Embryonic facial prominence (tissue), 1 donor: ENCODE results near the gene SIK2.
A peak's percentile ranks its signal among the peaks of the same experiment; 100 is the strongest.
"Not testable (repeated sequence)": the region's sequence is repeated elsewhere in the genome, so short reads cannot be mapped to it uniquely, and the experiment has no call there.

Experiments used
- DNase-seq: peaks from one replicate; pipeline ENCODE4 v3.0.0-alpha.2; 2016; ENCODE audit errors: extremely low spot score

SIK2 gene

GRCh38 chr11:111624608-111625007 lies 22.4 kb downstream of the SIK2 start:
- no peak for DNase-seq

- no peak for DNase-seq
Observed at GRCh38 chr11:111627591-111627990, 25.3 kb downstream of the SIK2 start.

- DNase-seq, result no peak
Observed at GRCh38 chr11:111629499-111629898, 27.2 kb downstream of the SIK2 start.

GRCh38 chr11:111631024-111631665 lies 28.9 kb downstream of the SIK2 start:
- DNase-seq, result no peak

GRCh38 chr11:111631666-111632039 lies 29.4 kb downstream of the SIK2 start:
- no peak for DNase-seq

GRCh38 chr11:111632516-111633220 lies 30.4 kb downstream of the SIK2 start:
- no peak for DNase-seq

- no peak for DNase-seq
Observed at GRCh38 chr11:111633248-111633647, 31.0 kb downstream of the SIK2 start.

GRCh38 chr11:111633756-111634362 lies 31.6 kb downstream of the SIK2 start:
- DNase-seq, result no peak

GRCh38 chr11:111634981-111635705 lies 32.9 kb downstream of the SIK2 start:
- no peak for DNase-seq

- peak; percentile 50 for DNase-seq
Observed at GRCh38 chr11:111635706-111636045, 33.4 kb downstream of the SIK2 start.

- DNase-seq, result no peak
Observed at GRCh38 chr11:111637885-111638284, 35.6 kb downstream of the SIK2 start.

GRCh38 chr11:111639226-111639925 lies 37.1 kb downstream of the SIK2 start:
- no peak for DNase-seq

- no peak for DNase-seq
Observed at GRCh38 chr11:111641339-111642015, 39.2 kb downstream of the SIK2 start.

GRCh38 chr11:111642542-111642941 lies 40.3 kb downstream of the SIK2 start:
- DNase-seq, result no peak

- no peak for DNase-seq
Observed at GRCh38 chr11:111644922-111645321, 42.7 kb downstream of the SIK2 start.

GRCh38 chr11:111645657-111646316 lies 43.5 kb downstream of the SIK2 start:
- DNase-seq, result no peak

GRCh38 chr11:111651336-111651735 lies 49.1 kb downstream of the SIK2 start:
- not testable (repeated sequence) for DNase-seq

- DNase-seq, result no peak
Observed at GRCh38 chr11:111652184-111652583, 49.9 kb downstream of the SIK2 start.

GRCh38 chr11:111654601-111655000 lies 52.4 kb downstream of the SIK2 start:
- no peak for DNase-seq

GRCh38 chr11:111655924-111656323 lies 53.7 kb downstream of the SIK2 start:
- no peak for DNase-seq

GRCh38 chr11:111657905-111658304 lies 55.7 kb downstream of the SIK2 start:
- not testable (repeated sequence) for DNase-seq
